SU-DHL-6 (cell line): Measurements from ENCODE around the gene MACROH2A2.

Experiments
- EZH2phosphoT487 ChIP-seq: fragments of 200-600 bp; sonication (generic), shearing (Covaris generic); conservative IDR thresholded peaks from 2 replicates; pipeline ENCODE4 v1.6.1; 2018; ENCODE audit warnings: mild to moderate bottlenecking, antibody characterized with exemption, low read length, moderate library complexity, mixed read lengths
- TF ChIP-seq, protein P1 (sequence below): fragments of 200-600 bp; sonication (generic); IDR thresholded peaks from one replicate; pipeline ENCODE4 v1.5.1; 2017; ENCODE audit warnings: antibody characterized with exemption, mild to moderate bottlenecking, low read length, moderate library complexity; ENCODE audit not compliant: insufficient read depth, poor library complexity, severe bottlenecking

DNA sequence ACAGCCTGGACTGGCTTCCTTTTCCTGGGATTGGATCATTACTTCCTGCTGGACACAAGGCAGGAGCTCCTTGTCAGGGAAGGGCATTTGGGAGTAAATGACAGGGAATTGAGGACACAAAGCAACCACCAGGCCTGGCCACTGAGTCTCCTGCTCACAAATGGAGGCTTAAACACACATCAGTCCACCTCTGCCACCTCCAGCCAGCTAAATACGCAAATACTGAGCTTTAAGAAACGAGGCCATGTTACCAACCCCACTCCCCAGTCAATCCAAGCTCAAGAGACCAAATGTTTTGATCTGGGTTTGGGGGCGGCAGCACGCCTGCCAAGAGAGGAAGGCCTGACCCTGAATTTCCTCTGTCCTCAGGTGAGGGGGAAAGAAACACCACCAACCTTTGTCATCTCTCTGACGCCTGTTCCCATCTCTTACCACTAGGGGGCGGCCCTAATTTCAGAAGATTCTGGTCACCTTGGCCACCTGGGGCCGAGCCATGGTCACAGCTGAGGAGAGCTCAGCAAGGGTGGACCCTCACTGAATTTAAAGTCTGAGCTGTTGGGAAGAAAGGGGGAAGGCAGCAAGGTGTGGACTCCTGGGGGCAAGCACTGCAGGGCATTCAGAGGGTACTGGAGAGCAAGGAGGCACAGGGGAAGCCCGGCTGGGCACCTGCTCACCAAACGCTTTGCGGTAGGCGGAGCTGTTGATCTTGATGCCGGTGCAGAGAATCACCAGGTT is 63.5 kb downstream of the MACROH2A2 start:
- TF ChIP-seq, protein P1, sequence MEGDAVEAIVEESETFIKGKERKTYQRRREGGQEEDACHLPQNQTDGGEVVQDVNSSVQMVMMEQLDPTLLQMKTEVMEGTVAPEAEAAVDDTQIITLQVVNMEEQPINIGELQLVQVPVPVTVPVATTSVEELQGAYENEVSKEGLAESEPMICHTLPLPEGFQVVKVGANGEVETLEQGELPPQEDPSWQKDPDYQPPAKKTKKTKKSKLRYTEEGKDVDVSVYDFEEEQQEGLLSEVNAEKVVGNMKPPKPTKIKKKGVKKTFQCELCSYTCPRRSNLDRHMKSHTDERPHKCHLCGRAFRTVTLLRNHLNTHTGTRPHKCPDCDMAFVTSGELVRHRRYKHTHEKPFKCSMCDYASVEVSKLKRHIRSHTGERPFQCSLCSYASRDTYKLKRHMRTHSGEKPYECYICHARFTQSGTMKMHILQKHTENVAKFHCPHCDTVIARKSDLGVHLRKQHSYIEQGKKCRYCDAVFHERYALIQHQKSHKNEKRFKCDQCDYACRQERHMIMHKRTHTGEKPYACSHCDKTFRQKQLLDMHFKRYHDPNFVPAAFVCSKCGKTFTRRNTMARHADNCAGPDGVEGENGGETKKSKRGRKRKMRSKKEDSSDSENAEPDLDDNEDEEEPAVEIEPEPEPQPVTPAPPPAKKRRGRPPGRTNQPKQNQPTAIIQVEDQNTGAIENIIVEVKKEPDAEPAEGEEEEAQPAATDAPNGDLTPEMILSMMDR: peak; percentile 98
- no peak for TF ChIP-seq EZH2phosphoT487
